B cell (primary cell): ENCODE measurements around the gene TMEM132A. TPM values are rescaled to one million over a fixed set of nuclear protein-coding genes. Genes with fewer than 3 reads are reported as not detected.

Experiments used
- ATAC-seq: fragments of 200-7000 bp; cut with Tn5 transposase; one replicate; pipeline ENCODE4 v1.10.0; 2021; ENCODE audit warnings: low read depth, mild to moderate bottlenecking, moderate number of reproducible peaks, moderate library complexity
- CTCF ChIA-PET: fragments of 350-600 bp; sonication (Branson Sonifier 250); formaldehyde crosslinking; loops from one replicate; lab custom pipeline; 2021; ENCODE audit warnings: antibody characterized with exemption, inconsistent platforms; lab: Charles Lee
- POLR2A ChIA-PET: fragments of 350-600 bp; sonication (Branson Sonifier 250); formaldehyde crosslinking; loops from one replicate; lab custom pipeline; 2021; ENCODE audit warnings: antibody characterized with exemption; lab: Charles Lee
- DNase-seq: peaks from one replicate; pipeline ENCODE4 v3.0.0; 2013
- H2AFZ ChIP-seq: 2 replicates; pipeline ENCODE4 v1.6.1; 2012; ENCODE audit warnings: mild to moderate bottlenecking, low read depth, low read length; ENCODE audit not compliant: insufficient read depth, poor library complexity, severe bottlenecking
- H3K27ac ChIP-seq, 2 donors: 1 replicate in 1 of 2; 2 replicates in 1 of 2; pipeline ENCODE4 v1.5.1; 2012 to 2013; ENCODE audit warnings: low read length in 2 of 2, mild to moderate bottlenecking in 2 of 2, moderate library complexity in 1 of 2
- H3K27me3 ChIP-seq, 4 experiments: fragments of 200-600 bp in 1 of 4; sonication (generic) in 1 of 4; replicated peaks in 1 of 4; 1 replicate in 2 of 4; 2 replicates in 2 of 4; pipeline versions ENCODE4 v1.6.1 to v1.7.0; 2013 to 2016; ENCODE audit warnings: low read length in 3 of 4, mild to moderate bottlenecking in 2 of 4, mixed read lengths in 1 of 4, moderate library complexity in 1 of 4; ENCODE audit not compliant: insufficient read depth in 4 of 4, control insufficient read depth in 3 of 4; ENCODE audit errors: control extremely low read depth in 1 of 4
- H3K36me3 ChIP-seq, 2 experiments: replicated peaks in 1 of 2; 1 replicate in 1 of 2; 2 replicates in 1 of 2; pipeline versions ENCODE4 v1.6.1 to v1.7.1; 2013; ENCODE audit warnings: low read length in 1 of 2; ENCODE audit not compliant: insufficient read depth in 2 of 2, control insufficient read depth in 1 of 2; ENCODE audit errors: control extremely low read depth in 1 of 2, extremely low read depth in 1 of 2
- H3K4me1 ChIP-seq, 2 donors: fragments of 200-600 bp in 1 of 2; sonication (generic) in 1 of 2; 1 replicate in 1 of 2; 2 replicates in 1 of 2; pipeline versions ENCODE4 v1.5.1 to v1.6.1; 2013 to 2017; ENCODE audit warnings: low read length in 2 of 2; ENCODE audit not compliant: control insufficient read depth in 2 of 2, insufficient read depth in 2 of 2
- H3K4me2 ChIP-seq: replicated peaks from 2 replicates; pipeline ENCODE3; 2012; ENCODE audit warnings: mild to moderate bottlenecking, low read depth, low read length; ENCODE audit not compliant: poor library complexity, severe bottlenecking
- H3K4me3 ChIP-seq, 5 experiments: fragments of 200-600 bp in 1 of 5; sonication (generic) in 1 of 5; 1 replicate in 3 of 5; 2 replicates in 2 of 5; pipeline versions ENCODE4 v1.5.1 to v1.7.0; 2011 to 2016; ENCODE audit warnings: low read length in 4 of 5, mild to moderate bottlenecking in 4 of 5, low read depth in 2 of 5, control low read depth in 1 of 5, moderate library complexity in 1 of 5; ENCODE audit not compliant: insufficient read depth in 1 of 5; ENCODE audit errors: control extremely low read depth in 1 of 5, extremely low read depth in 1 of 5
- H3K79me2 ChIP-seq: fragments of 200-600 bp; sonication (generic); one replicate; pipeline ENCODE4 v1.6.0; 2016; ENCODE audit warnings: low read length; ENCODE audit not compliant: control insufficient read depth, insufficient read depth
- H3K9ac ChIP-seq: fragments of 200-600 bp; sonication (generic); 2 replicates; pipeline ENCODE4 v1.6.1; 2017; ENCODE audit warnings: mild to moderate bottlenecking, low read length, moderate library complexity
- H3K9me3 ChIP-seq, 3 donors: one replicate each; pipeline versions ENCODE4 v1.6.1 to v1.7.1; 2013; ENCODE audit warnings: low read length in 2 of 3; ENCODE audit not compliant: control insufficient read depth in 2 of 3, insufficient read depth in 1 of 3; ENCODE audit errors: control extremely low read depth in 1 of 3
- H4K20me1 ChIP-seq: 2 replicates; pipeline ENCODE4 v1.6.0; 2012; ENCODE audit warnings: mild to moderate bottlenecking, low read length; ENCODE audit not compliant: insufficient read depth, control insufficient read depth, poor library complexity, severe bottlenecking
- H3K27ac Mint-ChIP-seq: one replicate; pipeline ENCODE4 v1.8.0; 2021; ENCODE audit warnings: mixed read lengths
- H3K27me3 Mint-ChIP-seq: one replicate; pipeline ENCODE4 v1.8.0; 2021; ENCODE audit warnings: mixed read lengths
- H3K4me1 Mint-ChIP-seq: one replicate; pipeline ENCODE4 v1.8.0; 2021; ENCODE audit warnings: mixed read lengths
- H3K4me3 Mint-ChIP-seq: one replicate; pipeline ENCODE4 v1.8.0; 2021; ENCODE audit warnings: mixed read lengths
- H3K9me3 Mint-ChIP-seq: one replicate; pipeline ENCODE4 v1.8.0; 2022; ENCODE audit warnings: mixed read lengths; ENCODE audit not compliant: insufficient read depth
- EZH2 ChIP-seq: IDR thresholded peaks from 2 replicates; pipeline ENCODE4 v1.6.1; 2012; ENCODE audit warnings: borderline replicate concordance, low read depth, mild to moderate bottlenecking, moderate library complexity, low read length; ENCODE audit not compliant: insufficient read depth, poor library complexity, severe bottlenecking
- WGBS: methylation state at CpG from one replicate; pipeline ENCODE4 v1.1.5; 2013; ENCODE audit warnings: missing lambda C conversion rate; ENCODE audit not compliant: insufficient coverage; 5-methylcytosine and 5-hydroxymethylcytosine counted together
- intact Hi-C: fragments of 100-400 bp; cut with micrococcal nuclease; formaldehyde crosslinking; loops from one replicate; pipeline ENCODE4 v1.10.0; 2022
- polyA plus RNA-seq: library from polyadenylated mRNA; depleted of rRNA; stranded (reverse); fragments of >200 nt; gene quantifications from 2 replicates; pipeline ENCODE4 v1.2.3, GENCODE V29; 2012
- total RNA-seq, 2 donors: library from RNA; stranded (reverse); fragments of 120-200 nt in 1 of 2; gene quantifications; 1 replicate in 1 of 2; 2 replicates in 1 of 2; pipeline versions ENCODE4 v1.2.3 to v1.2.4, GENCODE V29; 2013 to 2022
- TF ChIP-seq, protein P1 (sequence below): fragments of 200-600 bp; IDR thresholded peaks from one replicate; pipeline ENCODE4 v1.8.0; 2022; ENCODE audit warnings: antibody characterized with exemption, mild to moderate bottlenecking

TMEM132A gene
- total and polyA plus RNA-seq, 2 donors (not counting 1 experiment from before 2014, with no cell fraction given): 1.2 to 11.3 TPM

DNA sequence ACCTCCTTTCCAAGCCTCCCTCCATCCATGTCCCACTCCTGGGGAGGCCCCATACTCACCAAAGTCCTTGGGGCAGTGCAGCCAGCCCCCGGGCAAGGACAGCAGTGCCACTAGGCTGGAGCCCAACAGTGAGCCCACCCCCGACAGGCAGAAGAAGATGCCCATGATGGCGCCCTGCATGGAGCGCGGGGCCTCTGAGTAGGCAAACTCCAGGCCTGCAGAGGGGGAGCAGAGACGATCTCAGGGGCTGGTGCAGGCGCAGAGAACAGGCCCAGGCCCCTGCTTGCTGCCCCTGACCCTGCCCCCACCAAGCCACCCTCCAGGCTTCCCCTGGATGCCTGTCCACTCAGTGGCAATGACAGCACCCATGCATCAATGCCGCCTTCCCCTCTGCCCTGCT, 13.6 kb downstream of the TMEM132A start:
- TF ChIP-seq EZH2: no peak
- TF ChIP-seq, protein P1, sequence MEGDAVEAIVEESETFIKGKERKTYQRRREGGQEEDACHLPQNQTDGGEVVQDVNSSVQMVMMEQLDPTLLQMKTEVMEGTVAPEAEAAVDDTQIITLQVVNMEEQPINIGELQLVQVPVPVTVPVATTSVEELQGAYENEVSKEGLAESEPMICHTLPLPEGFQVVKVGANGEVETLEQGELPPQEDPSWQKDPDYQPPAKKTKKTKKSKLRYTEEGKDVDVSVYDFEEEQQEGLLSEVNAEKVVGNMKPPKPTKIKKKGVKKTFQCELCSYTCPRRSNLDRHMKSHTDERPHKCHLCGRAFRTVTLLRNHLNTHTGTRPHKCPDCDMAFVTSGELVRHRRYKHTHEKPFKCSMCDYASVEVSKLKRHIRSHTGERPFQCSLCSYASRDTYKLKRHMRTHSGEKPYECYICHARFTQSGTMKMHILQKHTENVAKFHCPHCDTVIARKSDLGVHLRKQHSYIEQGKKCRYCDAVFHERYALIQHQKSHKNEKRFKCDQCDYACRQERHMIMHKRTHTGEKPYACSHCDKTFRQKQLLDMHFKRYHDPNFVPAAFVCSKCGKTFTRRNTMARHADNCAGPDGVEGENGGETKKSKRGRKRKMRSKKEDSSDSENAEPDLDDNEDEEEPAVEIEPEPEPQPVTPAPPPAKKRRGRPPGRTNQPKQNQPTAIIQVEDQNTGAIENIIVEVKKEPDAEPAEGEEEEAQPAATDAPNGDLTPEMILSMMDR: no peak
- POLR2A ChIA-PET: interaction anchor here (11.4 kb wide), 1 partner anchor 21 kb away, joined by 96 read pairs; the partner anchor contains the start of gene TMEM109
- no peaks in the 10 kb centered on the region for H3K79me2 ChIP-seq
- peaks cover 26% of the 10 kb centered on the region for H4K20me1 ChIP-seq
- H3K9ac ChIP-seq: no peak overlapping the region
- H3K27ac ChIP-seq: no peak overlapping the region
- H3K4me1 Mint-ChIP-seq: peaks cover 33% of the 10 kb centered on the region
- ATAC-seq: no peak
- H3K36me3 ChIP-seq: peaks cover 0 to 48% of the 10 kb centered on the region in 2 experiments
- H3K9me3 ChIP-seq: no peaks in the 10 kb centered on the region
- no peaks in the 10 kb centered on the region for H3K9me3 Mint-ChIP-seq
- H3K27me3 Mint-ChIP-seq: no peaks in the 10 kb centered on the region
- no peak overlapping the region for H3K4me3 Mint-ChIP-seq
- peaks cover 17 to 29% of the 10 kb centered on the region in 2 donors for H3K4me1 ChIP-seq
- no peak overlapping the region for H2AFZ ChIP-seq
- peak overlapping the region; percentile 72 for H3K27ac Mint-ChIP-seq
- H3K27me3 ChIP-seq: no peaks in the 10 kb centered on the region
- no peak for DNase-seq
- no peak overlapping the region for H3K4me2 ChIP-seq
- CTCF ChIA-PET: no interaction called here
- H3K4me3 ChIP-seq: no peak overlapping the region
- intact Hi-C loops: no loop called here
- 92% methylated on average over 8 of the region's 8 CpGs for WGBS

GRCh38 chr11:60938500-60938899, 14.2 kb downstream of the TMEM132A start:
- POLR2A ChIA-PET: no interaction called here
- no peaks in the 10 kb centered on the region for H3K9me3 Mint-ChIP-seq
- Histone ChIP-seq H3K4me3 (no peak overlapping the region), H2AFZ (no peak overlapping the region), H3K79me2 (no peaks in the 10 kb centered on the region), H4K20me1 (peaks cover 33% of the 10 kb centered on the region), H3K9ac (no peak overlapping the region), H3K27me3 (no peaks in the 10 kb centered on the region), H3K4me1 (peaks cover 17 to 30% of the 10 kb centered on the region in 2 donors), H3K27ac (no peak overlapping the region), H3K9me3 (no peaks in the 10 kb centered on the region), H3K4me2 (no peak overlapping the region), H3K36me3 (peaks cover 0 to 55% of the 10 kb centered on the region in 2 experiments)
- peaks cover 32% of the 10 kb centered on the region for H3K4me1 Mint-ChIP-seq
- DNase-seq (no peak), ATAC-seq (no peak)
- CTCF ChIA-PET: no interaction called here
- no peaks in the 10 kb centered on the region for H3K27me3 Mint-ChIP-seq
- TF ChIP-seq, protein P1: no peak
- no peak for TF ChIP-seq EZH2
- intact Hi-C loops: no loop called here
- H3K27ac Mint-ChIP-seq: peak overlapping the region; percentile 32
- H3K4me3 Mint-ChIP-seq: no peak overlapping the region
- WGBS: 99% methylated on average over 9 of the region's 9 CpGs
